GM18867 (cell line): ENCODE results near the gene RXFP2.

Experiments used
- ATAC-seq: cut with Tn5 transposase; IDR thresholded peaks from one replicate; pipeline ENCODE4 v1.9.1; 2021; ENCODE audit warnings: mild to moderate bottlenecking, moderate library complexity; ENCODE audit not compliant: unreplicated experiment

RXFP2 gene

GRCh38 chr13:31767175-31767900, 28.0 kb downstream of the RXFP2 start:
- ATAC-seq, result no peak

- ATAC-seq, result no peak
These were observed 29.0 kb downstream of the RXFP2 start for GRCh38 chr13:31768351-31768750.

DNA sequence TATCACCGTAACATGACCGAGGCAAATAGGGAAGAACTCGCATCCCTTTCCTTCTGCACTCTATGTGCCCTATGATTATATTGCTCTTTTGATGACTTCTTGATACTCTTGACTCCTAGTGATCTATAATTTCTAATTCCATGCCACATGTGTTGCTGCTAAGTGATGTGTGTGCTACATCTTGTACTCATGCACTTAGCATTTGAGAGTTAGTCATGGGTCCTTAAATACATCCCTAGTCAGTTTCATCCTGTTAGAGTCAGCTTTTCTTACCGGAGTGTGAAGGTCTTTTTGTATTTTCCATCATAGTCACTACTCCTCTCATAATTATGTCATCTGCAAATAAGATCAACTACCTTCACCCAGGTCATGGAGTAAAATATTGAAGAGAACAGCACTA, 30.2 kb downstream of the RXFP2 start:
- no peak for ATAC-seq

DNA sequence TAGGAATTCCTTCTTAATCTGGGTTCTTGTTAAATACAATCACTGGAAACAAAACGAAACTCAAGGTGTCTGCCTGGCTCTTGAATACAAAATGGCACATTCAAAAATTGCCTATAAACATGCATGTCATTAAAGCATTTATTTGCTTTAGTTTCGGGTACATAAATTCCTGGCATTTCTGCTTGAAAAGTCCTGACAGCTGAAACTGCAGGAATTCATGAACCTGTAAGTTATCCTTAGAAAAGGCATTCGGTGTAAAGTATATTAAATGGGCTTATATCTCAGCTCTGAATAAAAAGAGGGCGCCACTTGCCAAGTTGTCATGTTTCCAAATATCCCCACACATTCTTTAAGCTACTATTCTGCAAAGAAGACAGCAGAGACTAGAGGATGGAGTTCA, 32.9 kb downstream of the RXFP2 start:
- ATAC-seq, result no peak

- ATAC-seq, result no peak
These were observed 34.2 kb downstream of the RXFP2 start for GRCh38 chr13:31773538-31773937.

DNA sequence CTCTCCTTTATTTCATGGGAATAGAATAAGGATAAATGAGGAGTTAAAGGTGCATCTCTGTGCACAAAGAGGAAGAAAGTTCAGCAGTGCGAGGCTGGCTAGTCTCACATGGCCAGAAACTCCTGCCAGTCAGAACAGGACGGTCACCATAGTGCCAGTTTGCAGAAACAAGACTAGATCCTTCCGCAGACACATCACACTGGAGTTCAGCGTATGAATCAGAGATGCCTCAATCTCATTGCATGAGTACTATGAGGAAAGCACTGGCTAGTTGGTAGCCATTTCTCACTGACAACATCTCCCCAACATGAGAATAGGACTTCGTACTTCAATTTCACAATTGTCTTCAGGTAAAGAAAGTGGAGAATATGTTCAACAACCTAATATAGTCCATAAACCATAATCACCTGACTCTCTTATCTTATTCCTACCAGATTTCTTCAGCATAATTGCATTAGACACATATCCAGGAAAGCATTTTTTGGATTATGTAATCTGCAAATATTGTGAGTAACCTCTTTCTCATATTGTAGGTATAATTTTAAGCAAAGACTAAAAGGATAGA, 34.9 kb downstream of the RXFP2 start:
- ATAC-seq, result no peak

GRCh38 chr13:31775148-31775547, 35.8 kb downstream of the RXFP2 start:
- no peak for ATAC-seq

DNA sequence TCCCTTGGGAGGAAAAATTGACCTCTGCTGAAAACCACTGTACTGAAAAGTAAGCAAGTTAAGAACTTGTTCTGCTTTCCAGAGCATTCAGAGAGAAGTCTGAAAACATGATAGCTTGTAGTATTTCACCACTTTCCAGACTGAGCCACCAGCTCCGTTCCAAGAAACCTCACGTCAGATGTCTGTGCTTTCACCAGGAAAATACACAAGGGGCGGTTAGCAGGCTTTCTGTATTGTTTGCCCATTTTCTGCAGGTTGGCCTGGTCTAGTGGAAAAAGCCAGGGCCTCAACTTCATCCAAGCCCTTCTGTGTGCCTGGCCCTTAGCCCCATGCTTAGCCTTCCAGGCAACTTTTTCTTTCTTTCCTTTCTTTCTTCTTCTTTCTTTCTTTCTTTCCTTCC, 36.4 kb downstream of the RXFP2 start:
- ATAC-seq, result no peak

- no peak for ATAC-seq
These were observed 41.7 kb downstream of the RXFP2 start for GRCh38 chr13:31781064-31781463.

GRCh38 chr13:31786011-31786410, 46.7 kb downstream of the RXFP2 start:
- no peak for ATAC-seq

DNA sequence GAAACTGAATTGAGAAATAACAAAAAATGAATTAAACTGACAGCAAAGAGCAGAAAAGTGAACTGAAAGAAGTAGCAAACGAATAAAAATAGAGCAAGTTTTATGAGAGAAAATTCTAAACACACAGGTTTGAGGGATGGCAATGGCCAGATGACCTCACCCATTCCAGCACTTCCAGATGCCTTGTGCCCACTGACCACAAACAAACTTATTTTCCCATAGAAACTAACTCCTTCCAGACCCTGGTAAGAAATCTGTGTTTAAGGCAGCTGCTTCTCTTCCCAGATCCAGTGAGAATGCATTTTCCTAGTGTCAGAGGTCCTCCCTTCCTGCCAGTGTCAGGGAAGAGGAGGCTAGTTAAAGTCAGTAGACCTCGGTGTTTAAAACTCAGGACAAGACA, 51.7 kb downstream of the RXFP2 start:
- ATAC-seq, result no peak

GRCh38 chr13:31793246-31793645, 53.9 kb downstream of the RXFP2 start:
- no peak for ATAC-seq

DNA sequence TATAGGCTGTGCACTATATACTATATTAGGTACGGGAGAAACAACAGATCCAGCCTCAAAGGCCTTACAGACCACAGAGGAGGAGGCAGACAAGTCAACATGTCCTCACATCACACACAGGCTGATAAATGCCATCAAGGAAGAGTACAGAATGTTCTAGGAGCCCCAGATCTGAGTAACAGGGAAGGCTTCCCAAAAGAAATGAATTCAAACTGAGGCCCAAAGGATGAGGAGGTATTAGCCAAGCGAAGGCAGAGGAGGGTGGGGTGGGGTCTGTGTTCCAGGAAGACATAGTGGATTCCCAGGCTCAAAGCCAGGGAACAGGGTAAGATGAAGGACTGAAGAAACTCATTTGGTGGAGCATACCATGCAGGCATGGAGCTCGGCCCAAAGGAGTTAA, 55.1 kb downstream of the RXFP2 start:
- ATAC-seq, result no peak

DNA sequence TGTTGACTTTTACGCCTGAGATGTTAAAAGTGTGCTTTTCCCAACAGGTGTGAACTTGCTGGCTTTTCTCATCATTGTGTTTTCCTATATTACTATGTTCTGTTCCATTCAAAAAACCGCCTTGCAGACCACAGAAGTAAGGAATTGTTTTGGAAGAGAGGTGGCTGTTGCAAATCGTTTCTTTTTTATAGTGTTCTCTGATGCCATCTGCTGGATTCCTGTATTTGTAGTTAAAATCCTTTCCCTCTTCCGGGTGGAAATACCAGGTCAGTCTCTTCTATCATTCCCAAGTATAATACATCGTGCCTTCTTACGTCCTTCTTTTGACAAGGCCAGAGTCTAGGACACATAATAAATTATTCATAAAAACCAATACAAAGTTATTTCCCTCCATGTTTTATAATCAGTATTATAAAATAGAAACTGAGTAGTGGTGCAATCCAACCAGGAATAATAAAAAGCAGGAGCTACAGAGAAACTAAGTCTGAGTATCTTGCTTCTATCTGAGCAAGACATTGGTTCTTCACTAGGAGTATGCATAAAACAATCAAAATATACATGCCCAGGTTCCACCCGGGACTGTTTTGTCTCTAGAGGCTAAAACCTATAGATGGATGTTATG, 57.9 kb downstream of the RXFP2 start:
- no peak for ATAC-seq

DNA sequence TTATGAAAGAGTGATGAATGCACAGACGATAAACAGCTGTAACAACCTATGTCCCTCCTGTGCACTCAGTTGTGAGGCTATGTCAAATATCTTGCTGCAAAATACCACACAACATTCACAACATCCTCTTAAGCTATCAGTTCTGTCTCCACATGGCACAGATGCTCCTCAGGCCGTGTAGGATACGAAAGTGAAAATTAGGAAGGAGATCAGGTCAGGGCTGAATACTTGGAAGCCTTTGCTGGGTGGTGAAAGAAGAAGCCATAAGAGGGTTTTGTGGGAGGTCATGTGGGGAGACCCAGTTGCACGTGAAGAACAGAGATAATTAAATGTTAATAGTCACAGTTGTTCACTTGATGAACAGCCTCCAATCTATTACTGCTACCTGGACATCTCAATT, 58.9 kb downstream of the RXFP2 start:
- no peak for ATAC-seq

DNA sequence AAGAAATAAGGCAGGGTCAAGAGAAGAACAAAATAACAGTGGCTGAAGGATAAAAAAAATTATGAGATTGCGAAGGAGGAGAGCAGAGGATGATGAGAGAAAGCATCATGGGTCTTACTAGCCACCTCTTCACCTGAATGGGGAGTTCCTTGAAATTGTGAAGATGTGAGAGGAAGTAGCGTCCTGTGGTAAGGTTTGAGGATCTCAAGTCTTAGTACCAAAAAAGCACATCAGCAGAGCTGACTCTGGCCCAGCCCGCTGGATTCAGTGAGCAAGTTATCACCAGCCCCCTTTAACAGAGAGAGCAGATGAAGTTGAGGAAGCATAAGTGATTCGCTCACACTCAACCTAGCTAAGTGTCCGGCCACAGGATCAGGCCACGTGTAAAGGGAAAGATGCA, 61.8 kb downstream of the RXFP2 start:
- ATAC-seq, result no peak

DNA sequence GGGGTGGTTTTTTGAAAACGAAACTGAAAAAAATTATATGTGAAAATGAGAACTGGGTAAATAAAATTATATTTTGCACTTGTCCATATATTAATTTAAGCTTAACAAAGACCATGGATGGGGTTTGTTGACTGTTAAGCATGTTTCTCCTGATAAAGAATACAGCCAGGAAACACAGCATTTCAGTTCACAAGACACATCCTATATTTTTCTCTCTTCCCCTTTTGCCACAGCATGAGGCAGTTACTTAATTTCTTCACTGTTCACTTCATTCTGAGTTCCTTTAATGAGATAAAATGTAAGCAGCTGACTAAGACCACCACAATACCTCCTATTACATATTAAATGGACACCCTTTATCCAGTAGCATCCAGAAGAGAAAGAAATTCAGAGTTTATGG, 64.0 kb downstream of the RXFP2 start:
- ATAC-seq, result no peak

GRCh38 chr13:31805841-31806240, 66.5 kb downstream of the RXFP2 start:
- no peak for ATAC-seq

DNA sequence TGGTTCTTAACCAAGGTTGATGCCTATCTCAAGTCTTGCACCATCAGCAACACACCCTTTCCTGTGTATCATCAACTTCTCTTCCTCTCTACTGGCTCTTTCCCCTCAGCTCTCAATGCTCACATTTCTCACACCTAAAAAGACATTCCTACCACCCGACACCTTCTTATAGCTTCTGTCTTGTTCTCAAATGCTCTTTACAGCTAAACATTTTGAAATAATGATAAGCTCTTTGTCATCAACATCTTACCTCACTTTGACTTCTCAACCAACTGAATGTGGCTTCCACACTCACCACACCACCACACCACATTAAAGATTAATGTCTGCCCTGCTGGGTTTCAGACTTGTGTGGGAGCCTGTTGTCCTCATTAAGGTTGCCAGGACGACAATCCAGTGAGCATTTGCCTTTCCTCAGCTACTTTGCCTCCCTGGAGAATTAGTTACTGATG, 67.8 kb downstream of the RXFP2 start:
- no peak for ATAC-seq

DNA sequence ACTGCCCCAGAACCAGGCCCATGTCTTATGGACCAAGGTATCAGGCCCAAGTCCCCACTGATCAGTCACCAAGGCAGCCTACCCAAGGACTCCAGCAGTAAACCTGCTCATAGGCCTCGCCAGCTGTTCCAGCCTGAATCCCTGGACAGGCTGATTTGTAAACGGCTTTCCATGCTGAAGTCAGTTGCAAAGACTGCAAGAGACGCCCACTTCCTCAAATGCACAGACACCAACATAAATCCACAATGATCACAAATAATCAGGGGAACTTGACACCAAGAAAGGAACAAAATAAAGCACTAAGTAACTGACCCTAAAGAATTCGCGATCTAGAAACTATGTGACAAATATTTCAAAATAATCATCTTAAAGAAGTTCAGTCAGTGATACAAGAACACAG, 75.2 kb downstream of the RXFP2 start:
- ATAC-seq, result no peak

DNA sequence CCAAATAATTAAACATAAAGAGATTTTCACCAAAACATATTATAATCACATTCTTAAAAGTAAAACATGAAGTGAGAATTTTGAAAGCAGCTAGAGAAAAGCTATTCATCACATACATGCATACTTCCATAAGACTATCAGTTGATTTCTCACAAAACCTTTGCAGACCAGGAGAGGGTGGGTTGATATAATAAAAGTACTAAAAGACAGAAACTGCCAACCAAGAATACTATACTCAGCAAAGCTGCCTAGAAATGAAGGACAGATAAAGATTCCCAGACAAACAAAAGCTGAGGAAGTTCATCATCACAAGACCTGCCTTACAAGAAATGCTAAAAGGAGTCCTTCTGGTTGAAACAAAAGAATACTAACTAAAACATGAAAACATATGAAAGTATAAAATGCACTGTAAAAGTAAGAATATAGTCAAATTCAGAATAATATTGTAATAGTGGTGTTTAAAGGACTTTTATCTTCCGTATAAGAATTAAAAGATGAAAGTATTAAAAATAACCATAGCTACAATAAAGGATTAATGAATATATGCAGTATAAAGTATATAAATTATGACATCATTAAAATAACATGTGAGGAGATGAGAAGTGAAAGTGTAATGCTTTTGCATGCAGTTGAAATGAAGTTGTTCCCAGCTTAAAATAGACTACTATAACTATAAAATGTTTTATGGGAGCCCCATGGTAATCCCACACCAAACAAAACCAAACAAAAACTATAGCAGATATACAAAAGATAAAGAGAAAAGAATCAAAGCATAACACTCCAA, 76.2 kb downstream of the RXFP2 start:
- no peak for ATAC-seq

- ATAC-seq, result no peak
These were observed 78.9 kb downstream of the RXFP2 start for GRCh38 chr13:31818236-31818635.
